HepG2 (cell line): ENCODE measurements around the gene TOM1L2. TPM values are rescaled to one million over a fixed set of nuclear protein-coding genes. Genes with fewer than 3 reads are reported as not detected.

ENCODE experiments used
- ASH2L ChIP-seq: fragments of 300-600, 200-600 bp; sonication (generic); IDR thresholded peaks from 2 replicates; pipeline ENCODE4 v1.7.0; 2017; ENCODE audit warnings: low read depth, mild to moderate bottlenecking, moderate library complexity, mixed read lengths, low read length; ENCODE audit not compliant: insufficient read length
- FOXA3 ChIP-seq: IDR thresholded peaks from 2 replicates; pipeline ENCODE4 v1.6.1; 2016; ENCODE audit warnings: missing genetic modification reagents, missing compliant biosample characterization
- GLI4 ChIP-seq: sonication (generic); formaldehyde crosslinking; IDR thresholded peaks from 2 replicates; pipeline ENCODE4 v1.5.1; 2020; ENCODE audit warnings: missing genetic modification reagents, mild to moderate bottlenecking, moderate library complexity, borderline replicate concordance
- GZF1 ChIP-seq: sonication (generic); formaldehyde crosslinking; IDR thresholded peaks from 2 replicates; pipeline ENCODE4 v1.5.1; 2020; ENCODE audit warnings: mild to moderate bottlenecking, missing genetic modification reagents
- HDAC6 ChIP-seq: fragments of 200-600 bp; sonication (generic); IDR thresholded peaks from 2 replicates; pipeline ENCODE4 v1.7.0; 2017; ENCODE audit warnings: mild to moderate bottlenecking, antibody characterized with exemption, low read length, low read depth
- HES4 ChIP-seq: sonication (generic); formaldehyde crosslinking; IDR thresholded peaks from 2 replicates; pipeline ENCODE4 v1.9.0; 2021; ENCODE audit warnings: mild to moderate bottlenecking, missing genetic modification reagents, borderline replicate concordance
- HNRNPL ChIP-seq: fragments of 200-400 bp; formaldehyde crosslinking; IDR thresholded peaks from 2 replicates; pipeline ENCODE4 v1.6.1; 2017; ENCODE audit warnings: mild to moderate bottlenecking, low read depth, low read length
- JUND ChIP-seq: sonication (generic); formaldehyde crosslinking; IDR thresholded peaks from 2 replicates; pipeline ENCODE4 v1.8.0; 2022; ENCODE audit warnings: mild to moderate bottlenecking, missing genetic modification reagents
- KDM1A ChIP-seq: IDR thresholded peaks from 2 replicates; pipeline ENCODE4 v1.6.1; 2016; ENCODE audit warnings: missing compliant biosample characterization
- KLF11 ChIP-seq: IDR thresholded peaks from 2 replicates; pipeline ENCODE4 v1.6.1; 2016; ENCODE audit warnings: missing compliant biosample characterization
- MED13 ChIP-seq: sonication (generic); formaldehyde crosslinking; IDR thresholded peaks from 2 replicates; pipeline ENCODE4 v1.5.0; 2020; ENCODE audit warnings: missing genetic modification reagents
- MYPOP ChIP-seq: sonication (generic); formaldehyde crosslinking; IDR thresholded peaks from 2 replicates; pipeline ENCODE4 v1.8.1; 2023; ENCODE audit warnings: mild to moderate bottlenecking, moderate library complexity, missing genetic modification reagents
- PATZ1 ChIP-seq: sonication (generic); formaldehyde crosslinking; IDR thresholded peaks from 2 replicates; pipeline ENCODE4 v1.4.0; 2020; ENCODE audit warnings: missing genetic modification reagents
- PHF8 ChIP-seq: sonication (generic); formaldehyde crosslinking; IDR thresholded peaks from 2 replicates; pipeline ENCODE4 v1.5.0; 2020; ENCODE audit warnings: missing genetic modification reagents
- RFX3 ChIP-seq: IDR thresholded peaks from 2 replicates; pipeline ENCODE4 v1.6.1; 2016; ENCODE audit warnings: missing biosample characterization, missing genetic modification reagents
- SKI ChIP-seq: fragments of 450-650 bp; IDR thresholded peaks from one replicate; pipeline ENCODE4 v1.6.1; 2018; ENCODE audit warnings: mild to moderate bottlenecking; ENCODE audit not compliant: partially characterized antibody
- SKIL ChIP-seq: sonication (generic); formaldehyde crosslinking; IDR thresholded peaks from 2 replicates; pipeline ENCODE4 v1.8.0; 2022; ENCODE audit warnings: missing genetic modification reagents, mild to moderate bottlenecking, moderate library complexity, borderline replicate concordance
- STAT5B ChIP-seq: sonication (generic); formaldehyde crosslinking; IDR thresholded peaks from 2 replicates; pipeline ENCODE4 v1.4.0; 2020; ENCODE audit warnings: missing genetic modification reagents
- ZMYM2 ChIP-seq: sonication (generic); formaldehyde crosslinking; IDR thresholded peaks from 2 replicates; pipeline ENCODE4 v1.8.0; 2022; ENCODE audit warnings: mild to moderate bottlenecking, missing genetic modification reagents
- ZNF180 ChIP-seq: sonication (generic); formaldehyde crosslinking; IDR thresholded peaks from 2 replicates; pipeline ENCODE4 v1.4.0; 2020; ENCODE audit warnings: low read depth, missing genetic modification reagents, borderline replicate concordance
- ZNF292 ChIP-seq: sonication (generic); formaldehyde crosslinking; IDR thresholded peaks from 2 replicates; pipeline ENCODE4 v1.8.1; 2022; ENCODE audit warnings: mild to moderate bottlenecking, low read depth, missing genetic modification reagents, borderline replicate concordance
- ZNF296 ChIP-seq: sonication (generic); formaldehyde crosslinking; conservative IDR thresholded peaks from 2 replicates; pipeline ENCODE4 v1.5.0; 2020; ENCODE audit warnings: mild to moderate bottlenecking, missing genetic modification reagents
- ZNF431 ChIP-seq: sonication (generic); formaldehyde crosslinking; IDR thresholded peaks from 2 replicates; pipeline ENCODE4 v1.9.0; 2022; ENCODE audit warnings: missing genetic modification reagents, low read depth, mild to moderate bottlenecking, borderline replicate concordance
- ZNF720 ChIP-seq: sonication (generic); formaldehyde crosslinking; IDR thresholded peaks from 2 replicates; pipeline ENCODE4 v1.4.0; 2020; ENCODE audit warnings: missing genetic modification reagents
- ZNF747 ChIP-seq: sonication (generic); formaldehyde crosslinking; IDR thresholded peaks from 2 replicates; pipeline ENCODE4 v1.8.1; 2023; ENCODE audit warnings: missing genetic modification reagents, mild to moderate bottlenecking, borderline replicate concordance
- ZNF788 ChIP-seq: sonication (generic); formaldehyde crosslinking; IDR thresholded peaks from 2 replicates; pipeline ENCODE4 v1.5.0; 2020; ENCODE audit warnings: mild to moderate bottlenecking, missing genetic modification reagents, borderline replicate concordance
- polyA plus RNA-seq, 8 experiments: library from polyadenylated mRNA; depleted of rRNA in 3 of 8; stranded (reverse) in 7 of 8; unstranded in 1 of 8; fragments of >200 nt; fragmentation: Illumina TruSeq in 4 of 8; extraction: Trizol in 4 of 8; gene quantifications; 2 replicates each; pipeline versions ENCODE4 v1.2.1 to v1.2.3, GENCODE V29; 2011 to 2016; ENCODE audit warnings: low read depth in 4 of 8, missing spikeins in 1 of 8, mixed read lengths in 1 of 8; ENCODE audit not compliant: insufficient read depth in 1 of 8
- total RNA-seq, 5 experiments: library from RNA; depleted of rRNA; stranded (reverse); fragments of >200 nt; fragmentation: Illumina TruSeq; extraction: Trizol; gene quantifications; 2 replicates each; pipeline ENCODE4 v1.2.3, GENCODE V29; 2016; ENCODE audit warnings: low read depth in 1 of 5

The TOM1L2 gene
- total and polyA plus RNA-seq, 2 of the 13 experiments (the other 11 are each of a cell fraction or from before 2014, with no cell fraction given), result 4.7 to 7.4 TPM

GRCh38 chr17:17830740-17831207, 141.4 kb downstream of the TOM1L2 start (continued):
- TF ChIP-seq SKIL (CRISPR knock-in tag) (peak; percentile 97), ZNF788 (CRISPR knock-in tag) (peak; percentile 84; the same call in 1 of the 2 replicates), MYPOP (0 out of 2 replicates have a peak, but pooled peaks have one; percentile 60), ZNF292 (peak; percentile 99), STAT5B (CRISPR knock-in tag) (peak; percentile 45; the same call in 1 of the 2 replicates), GLI4 (CRISPR knock-in tag) (no peak), HNRNPL (peak; percentile 81), FOXA3 (peak; percentile 92), ZMYM2 (CRISPR knock-in tag) (0 out of 2 replicates have a peak, but pooled peaks have one; percentile 25), ZNF296 (CRISPR knock-in tag) (peak; percentile 99), MED13 (no peak), HDAC6 (no peak), PHF8 (CRISPR knock-in tag) (0 out of 2 replicates have a peak, but pooled peaks have one; percentile 44), SKI (peak; percentile 87), GZF1 (peak; percentile 44; the same call in 1 of the 2 replicates), ZNF180 (CRISPR knock-in tag) (no peak), PATZ1 (CRISPR knock-in tag) (peak; percentile 82), ZNF431 (peak; percentile 82), KLF11 (CRISPR knock-in tag) (0 out of 2 replicates have a peak, but pooled peaks have one; percentile 61), ZNF747 (CRISPR knock-in tag) (peak; percentile 94), KDM1A (CRISPR knock-in tag) (0 out of 2 replicates have a peak, but pooled peaks have one; percentile 50), ZNF720 (CRISPR knock-in tag) (no peak), ASH2L (peak; percentile 20), JUND (CRISPR knock-in tag) (no peak; the same call in 1 of the 2 replicates), HES4 (peak; percentile 88; the same call in 1 of the 2 replicates), RFX3 (CRISPR knock-in tag) (peak; percentile 78)
